Bronchial epithelial cell (primary cell): ENCODE data around the gene IGFLR1. TPM values are rescaled to one million over a fixed set of nuclear protein-coding genes. Genes with fewer than 3 reads are reported as not detected.

ENCODE experiments used
- DNase-seq: peaks from one replicate; pipeline ENCODE4 v3.0.0-alpha.2; 2010; ENCODE audit warnings: low read depth
- FAIRE-seq: peaks from 2 replicates; lab custom pipeline; 2011; peaks lifted over from hg19 to GRCh38; lab: Jason Lieb, UNC
- H3K27me3 ChIP-seq: 2 replicates; pipeline ENCODE4 v1.5.1; 2011; ENCODE audit warnings: low read length; ENCODE audit not compliant: control insufficient read depth, insufficient read depth
- H3K36me3 ChIP-seq: 2 replicates; pipeline ENCODE4 v1.5.1; 2011; ENCODE audit warnings: low read length; ENCODE audit not compliant: control insufficient read depth, insufficient read depth
- H3K4me3 ChIP-seq: 2 replicates; pipeline ENCODE4 v1.5.1; 2011; ENCODE audit warnings: mild to moderate bottlenecking, low read depth, low read length, control low read depth
- total RNA-seq: library from RNA; depleted of rRNA; stranded (reverse); fragments of >200 nt; gene quantifications from 2 replicates; pipeline ENCODE4 v1.2.1, GENCODE V29; 2014
- TF ChIP-seq, protein P1 (sequence below): IDR thresholded peaks from 2 replicates; pipeline ENCODE4 v1.5.1; 2011; ENCODE audit warnings: mild to moderate bottlenecking, moderate library complexity, low read length, control low read depth, inconsistent platforms; ENCODE audit not compliant: insufficient read depth, severe bottlenecking

The IGFLR1 gene
- total RNA-seq, 1 donor from 2014 or later = 0.26 TPM

DNA sequence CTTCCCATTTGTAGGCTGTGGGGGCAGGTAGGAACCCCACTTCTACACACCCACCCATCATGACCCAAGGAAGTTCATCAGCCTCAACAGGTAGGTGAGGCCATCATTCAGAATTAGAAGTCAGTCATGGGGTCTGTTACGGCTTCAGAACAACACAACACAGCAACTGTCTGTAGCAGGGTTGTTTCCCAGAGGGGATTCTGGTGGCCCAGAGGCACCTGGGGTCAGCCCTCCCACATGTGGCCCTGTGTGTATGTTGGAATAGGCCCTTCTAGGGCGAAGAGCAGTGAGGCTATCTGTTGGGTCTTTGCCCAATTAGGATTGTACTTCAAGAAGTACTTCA, 3.4 kb downstream of the IGFLR1 start:
- no peak for FAIRE-seq
- peaks cover 27% of the 10 kb centered on the region for H3K36me3 ChIP-seq

DNA sequence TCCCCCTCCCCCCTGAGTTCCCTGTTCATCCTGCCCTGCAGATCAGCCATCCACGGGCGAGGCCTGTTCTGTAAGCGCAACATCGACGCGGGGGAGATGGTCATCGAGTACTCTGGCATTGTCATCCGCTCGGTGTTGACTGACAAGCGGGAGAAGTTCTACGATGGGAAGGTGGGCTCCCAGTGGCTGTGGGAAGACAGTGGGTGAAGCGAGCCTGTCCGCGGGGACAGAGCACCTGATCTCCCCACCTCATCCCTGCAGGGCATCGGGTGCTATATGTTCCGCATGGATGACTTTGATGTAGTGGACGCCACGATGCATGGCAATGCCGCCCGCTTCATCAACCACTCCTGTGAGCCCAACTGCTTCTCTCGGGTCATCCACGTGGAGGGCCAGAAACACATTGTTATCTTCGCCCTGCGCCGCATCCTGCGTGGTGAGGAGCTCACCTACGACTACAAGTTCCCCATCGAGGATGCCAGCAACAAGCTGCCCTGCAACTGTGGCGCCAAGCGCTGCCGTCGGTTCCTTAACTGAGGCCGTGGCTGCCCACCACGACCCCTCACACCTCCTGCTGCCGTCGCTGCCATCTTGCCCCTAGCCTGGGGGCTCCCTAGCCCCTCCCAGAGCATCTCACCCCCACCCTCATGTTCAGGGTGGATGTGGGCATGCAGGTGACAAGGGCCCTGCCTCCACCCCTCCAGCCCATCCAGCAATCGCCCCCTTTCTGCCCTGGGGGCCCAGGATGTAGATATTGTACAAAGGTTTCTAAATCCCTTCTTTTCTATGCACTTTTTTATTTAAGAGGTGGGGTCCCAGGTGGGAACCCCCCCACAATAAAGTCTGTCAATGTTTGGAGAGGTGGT, 4.0 kb downstream of the IGFLR1 start:
- no peak overlapping the region for H3K4me3 ChIP-seq
- FAIRE-seq = no peak
- H3K36me3 ChIP-seq = peaks cover 32% of the 10 kb centered on the region
- DNase-seq = no peak
- TF ChIP-seq, protein P1, sequence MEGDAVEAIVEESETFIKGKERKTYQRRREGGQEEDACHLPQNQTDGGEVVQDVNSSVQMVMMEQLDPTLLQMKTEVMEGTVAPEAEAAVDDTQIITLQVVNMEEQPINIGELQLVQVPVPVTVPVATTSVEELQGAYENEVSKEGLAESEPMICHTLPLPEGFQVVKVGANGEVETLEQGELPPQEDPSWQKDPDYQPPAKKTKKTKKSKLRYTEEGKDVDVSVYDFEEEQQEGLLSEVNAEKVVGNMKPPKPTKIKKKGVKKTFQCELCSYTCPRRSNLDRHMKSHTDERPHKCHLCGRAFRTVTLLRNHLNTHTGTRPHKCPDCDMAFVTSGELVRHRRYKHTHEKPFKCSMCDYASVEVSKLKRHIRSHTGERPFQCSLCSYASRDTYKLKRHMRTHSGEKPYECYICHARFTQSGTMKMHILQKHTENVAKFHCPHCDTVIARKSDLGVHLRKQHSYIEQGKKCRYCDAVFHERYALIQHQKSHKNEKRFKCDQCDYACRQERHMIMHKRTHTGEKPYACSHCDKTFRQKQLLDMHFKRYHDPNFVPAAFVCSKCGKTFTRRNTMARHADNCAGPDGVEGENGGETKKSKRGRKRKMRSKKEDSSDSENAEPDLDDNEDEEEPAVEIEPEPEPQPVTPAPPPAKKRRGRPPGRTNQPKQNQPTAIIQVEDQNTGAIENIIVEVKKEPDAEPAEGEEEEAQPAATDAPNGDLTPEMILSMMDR = no peak
- no peaks in the 10 kb centered on the region for H3K27me3 ChIP-seq

More for the DNA sequence above, 3.4 kb downstream of the IGFLR1 start:
- TF ChIP-seq, protein P1 = no peak
- no peak for DNase-seq
- Histone ChIP-seq H3K27me3 (no peaks in the 10 kb centered on the region), H3K4me3 (no peak overlapping the region)

DNA sequence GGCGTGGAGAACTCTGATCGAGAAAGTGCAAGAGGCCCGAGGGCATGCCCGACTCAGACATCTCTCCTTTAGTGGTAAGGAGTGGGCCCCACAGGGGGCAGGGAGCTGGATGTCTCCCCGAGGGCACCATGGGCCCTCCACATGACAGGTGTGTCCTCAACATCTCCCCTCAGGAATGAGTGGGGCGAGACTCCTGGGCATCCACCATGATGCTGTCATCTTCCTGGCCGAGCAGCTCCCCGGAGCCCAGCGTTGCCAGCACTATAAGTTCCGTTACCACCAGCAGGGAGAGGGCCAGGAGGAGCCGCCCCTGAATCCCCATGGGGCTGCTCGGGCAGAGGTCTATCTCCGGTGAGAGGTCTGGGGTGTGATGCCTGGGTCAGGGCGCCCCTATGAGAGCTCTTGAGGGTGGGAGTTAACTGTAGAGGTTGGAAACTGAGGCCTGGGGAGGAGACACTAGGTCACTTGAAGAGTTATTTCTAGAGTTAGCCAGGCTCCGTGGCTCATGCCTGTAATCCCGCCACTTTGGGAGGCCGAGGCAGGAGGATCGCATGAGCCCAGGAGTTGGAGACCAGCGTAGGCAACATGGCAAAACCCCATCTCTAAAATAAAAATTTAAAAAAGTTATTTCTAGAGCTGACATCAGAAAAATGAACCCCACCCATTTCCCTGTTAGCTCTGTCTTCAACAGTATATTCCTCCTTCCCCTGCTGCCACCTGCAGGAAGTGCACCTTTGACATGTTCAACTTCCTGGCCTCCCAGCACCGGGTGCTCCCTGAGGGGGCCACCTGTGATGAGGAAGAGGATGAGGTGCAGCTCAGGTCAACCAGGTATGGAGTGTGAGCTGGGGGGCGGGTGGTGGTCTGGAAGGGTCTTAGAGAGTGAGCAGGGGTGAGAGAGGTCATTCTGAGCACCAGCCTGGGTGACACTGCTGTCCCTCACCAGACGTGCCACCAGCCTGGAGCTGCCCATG, 5.1 kb downstream of the IGFLR1 start:
- Histone ChIP-seq H3K36me3 (peaks cover 34% of the 10 kb centered on the region), H3K27me3 (no peaks in the 10 kb centered on the region), H3K4me3 (no peak overlapping the region)
- no peak for FAIRE-seq
- TF ChIP-seq, protein P1 = peak; percentile 20
- no peak for DNase-seq

DNA sequence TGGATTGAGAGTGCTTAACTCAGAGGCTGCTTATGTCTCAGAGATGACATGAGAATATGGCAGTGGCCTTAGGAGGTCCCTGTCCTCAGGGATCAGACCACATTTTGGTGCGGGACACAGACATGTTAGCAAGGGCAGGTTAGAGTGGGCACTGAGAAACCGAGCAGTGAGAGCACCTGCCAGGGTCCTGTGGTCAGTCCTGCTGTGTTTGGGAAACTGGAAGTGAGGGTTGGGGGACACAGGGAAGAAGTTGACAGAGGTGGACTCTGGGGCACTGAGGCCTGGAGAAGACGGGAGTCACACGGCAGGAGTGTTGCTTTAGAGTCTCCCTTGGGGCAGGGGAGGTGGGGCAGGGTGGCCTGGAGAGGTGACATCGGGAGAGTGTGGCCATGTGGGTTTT, 7.4 kb downstream of the IGFLR1 start:
- no peak for DNase-seq
- Histone ChIP-seq H3K4me3 (no peak overlapping the region), H3K27me3 (no peaks in the 10 kb centered on the region), H3K36me3 (peaks cover 50% of the 10 kb centered on the region)
- no peak for FAIRE-seq
- TF ChIP-seq, protein P1 = no peak

DNA sequence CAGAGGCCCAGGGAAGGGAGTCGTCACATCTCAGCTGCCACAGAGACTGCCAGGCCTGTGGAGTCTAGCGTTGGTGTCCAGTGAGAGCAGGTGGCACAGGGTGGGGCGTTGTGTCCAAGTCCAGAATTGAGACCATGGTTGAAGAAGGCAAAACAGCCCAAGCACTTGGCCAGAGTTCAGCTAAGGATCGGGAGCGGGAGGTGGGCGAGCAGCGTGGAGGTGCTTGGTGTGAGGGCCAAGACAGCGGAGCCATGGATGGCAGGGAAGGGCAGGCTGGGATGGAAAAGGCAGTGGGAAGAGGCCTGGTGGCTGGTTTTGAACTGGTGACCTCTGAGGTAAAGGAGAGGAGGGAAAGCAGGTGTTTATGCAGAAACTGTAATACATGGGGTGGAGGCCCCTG, 8.0 kb downstream of the IGFLR1 start:
- no peak for FAIRE-seq
- Histone ChIP-seq H3K4me3 (no peak overlapping the region), H3K36me3 (peaks cover 52% of the 10 kb centered on the region), H3K27me3 (no peaks in the 10 kb centered on the region)
- TF ChIP-seq, protein P1 = no peak
- DNase-seq = no peak
